Endodermal cell (in vitro differentiated cells): ENCODE results near the gene MYO19. TPM values are rescaled to one million over a fixed set of nuclear protein-coding genes. Genes with fewer than 3 reads are reported as not detected.

Source experiments
- DNase-seq: peaks from one replicate; pipeline ENCODE4 v3.0.0-alpha.2; 2017
- H3K27ac ChIP-seq: 2 replicates; pipeline ENCODE4 v1.5.1; 2013; ENCODE audit warnings: mild to moderate bottlenecking, low read depth, low read length, moderate library complexity
- H3K27me3 ChIP-seq: 2 replicates; pipeline ENCODE4 v1.6.1; 2013; ENCODE audit warnings: mild to moderate bottlenecking, low read length, moderate library complexity; ENCODE audit not compliant: insufficient read depth, control insufficient read depth, poor library complexity, severe bottlenecking
- H3K36me3 ChIP-seq: 2 replicates; pipeline ENCODE4 v1.7.0; 2013; ENCODE audit warnings: mild to moderate bottlenecking, low read length, moderate library complexity; ENCODE audit not compliant: control insufficient read depth, insufficient read depth
- H3K4me1 ChIP-seq: one replicate; pipeline ENCODE4 v1.7.0; 2013; ENCODE audit warnings: low read length; ENCODE audit not compliant: control insufficient read depth, insufficient read depth
- H3K4me3 ChIP-seq: 2 replicates; pipeline ENCODE4 v1.5.1; 2013; ENCODE audit warnings: mild to moderate bottlenecking, low read length, moderate library complexity
- H3K9ac ChIP-seq: 2 replicates; pipeline ENCODE4 v1.6.1; 2013; ENCODE audit warnings: mild to moderate bottlenecking, low read length, moderate library complexity; ENCODE audit not compliant: poor library complexity, severe bottlenecking; ENCODE audit errors: extremely low read depth
- H3K9me3 ChIP-seq: 2 replicates; pipeline ENCODE4 v1.6.1; 2013; ENCODE audit warnings: mild to moderate bottlenecking, low read length, moderate library complexity; ENCODE audit not compliant: control insufficient read depth
- H3K27ac Mint-ChIP-seq: 2 replicates; pipeline ENCODE4 v1.8.0; 2020; ENCODE audit warnings: mixed read lengths
- H3K27me3 Mint-ChIP-seq: 2 replicates; pipeline ENCODE4 v1.8.0; 2021; ENCODE audit warnings: mild to moderate bottlenecking, mixed read lengths; ENCODE audit not compliant: insufficient read depth
- H3K36me3 Mint-ChIP-seq: 2 replicates; pipeline ENCODE4 v1.8.0; 2020; ENCODE audit warnings: low read depth, mixed read lengths
- H3K4me1 Mint-ChIP-seq: 2 replicates; pipeline ENCODE4 v1.8.0; 2020; ENCODE audit warnings: mixed read lengths
- H3K4me3 Mint-ChIP-seq: 2 replicates; pipeline ENCODE4 v1.8.0; 2020; ENCODE audit warnings: mild to moderate bottlenecking, moderate library complexity, mixed read lengths
- H3K9me3 Mint-ChIP-seq: 2 replicates; pipeline ENCODE4 v1.8.0; 2020; ENCODE audit warnings: mild to moderate bottlenecking, mixed read lengths
- WGBS, 2 experiments: methylation state at CpG; one replicate each; pipeline versions ENCODE4 v1.1.5 to v1.1.7; 2013; ENCODE audit warnings: missing lambda C conversion rate in 2 of 2, mixed read lengths in 1 of 2; ENCODE audit not compliant: insufficient coverage in 1 of 2, insufficient read length in 1 of 2; 5-methylcytosine and 5-hydroxymethylcytosine counted together
- total RNA-seq, 2 donors: library from RNA; stranded (reverse); fragmentation: NEBNext Ultra II Directional in 1 of 2; extraction: Animal tissue kit (Norgen Biotek cat#: 25700) in 1 of 2; gene quantifications; 2 replicates in 1 of 2; 3 replicates in 1 of 2; pipeline ENCODE4 v1.2.1, GENCODE V29; 2021
- TF ChIP-seq, protein P1 (sequence below): fragments of 200-600 bp; sonication (generic); conservative IDR thresholded peaks from 2 replicates; pipeline ENCODE4 v1.5.0; 2021; ENCODE audit warnings: antibody characterized with exemption, mild to moderate bottlenecking

MYO19 gene
- total RNA-seq, 2 donors from 2014 or later: 133 to 154 TPM

DNA sequence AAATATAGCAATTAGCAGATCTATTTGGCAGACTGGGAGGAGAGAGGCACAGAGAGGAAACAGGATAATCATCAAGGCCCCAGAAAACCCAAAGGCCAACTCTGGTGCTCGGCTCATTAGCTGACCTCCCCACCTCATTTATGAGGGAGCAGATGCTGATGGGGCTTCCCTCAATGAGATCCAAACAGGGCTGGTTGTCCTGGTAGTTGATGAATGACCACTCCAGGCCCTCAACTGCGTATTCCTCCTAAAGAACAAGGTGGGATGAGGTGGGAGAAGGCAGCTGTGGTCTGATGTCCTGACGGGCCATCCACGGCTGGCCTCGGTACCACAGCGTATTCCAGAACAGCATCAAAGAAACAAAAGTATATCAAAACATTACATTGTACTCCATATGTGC, 27.4 kb downstream of the MYO19 start:
- peak; percentile 28 for DNase-seq
- TF ChIP-seq, protein P1, sequence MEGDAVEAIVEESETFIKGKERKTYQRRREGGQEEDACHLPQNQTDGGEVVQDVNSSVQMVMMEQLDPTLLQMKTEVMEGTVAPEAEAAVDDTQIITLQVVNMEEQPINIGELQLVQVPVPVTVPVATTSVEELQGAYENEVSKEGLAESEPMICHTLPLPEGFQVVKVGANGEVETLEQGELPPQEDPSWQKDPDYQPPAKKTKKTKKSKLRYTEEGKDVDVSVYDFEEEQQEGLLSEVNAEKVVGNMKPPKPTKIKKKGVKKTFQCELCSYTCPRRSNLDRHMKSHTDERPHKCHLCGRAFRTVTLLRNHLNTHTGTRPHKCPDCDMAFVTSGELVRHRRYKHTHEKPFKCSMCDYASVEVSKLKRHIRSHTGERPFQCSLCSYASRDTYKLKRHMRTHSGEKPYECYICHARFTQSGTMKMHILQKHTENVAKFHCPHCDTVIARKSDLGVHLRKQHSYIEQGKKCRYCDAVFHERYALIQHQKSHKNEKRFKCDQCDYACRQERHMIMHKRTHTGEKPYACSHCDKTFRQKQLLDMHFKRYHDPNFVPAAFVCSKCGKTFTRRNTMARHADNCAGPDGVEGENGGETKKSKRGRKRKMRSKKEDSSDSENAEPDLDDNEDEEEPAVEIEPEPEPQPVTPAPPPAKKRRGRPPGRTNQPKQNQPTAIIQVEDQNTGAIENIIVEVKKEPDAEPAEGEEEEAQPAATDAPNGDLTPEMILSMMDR: no peak
- peaks cover 71% of the 10 kb centered on the region for H3K36me3 Mint-ChIP-seq

DNA sequence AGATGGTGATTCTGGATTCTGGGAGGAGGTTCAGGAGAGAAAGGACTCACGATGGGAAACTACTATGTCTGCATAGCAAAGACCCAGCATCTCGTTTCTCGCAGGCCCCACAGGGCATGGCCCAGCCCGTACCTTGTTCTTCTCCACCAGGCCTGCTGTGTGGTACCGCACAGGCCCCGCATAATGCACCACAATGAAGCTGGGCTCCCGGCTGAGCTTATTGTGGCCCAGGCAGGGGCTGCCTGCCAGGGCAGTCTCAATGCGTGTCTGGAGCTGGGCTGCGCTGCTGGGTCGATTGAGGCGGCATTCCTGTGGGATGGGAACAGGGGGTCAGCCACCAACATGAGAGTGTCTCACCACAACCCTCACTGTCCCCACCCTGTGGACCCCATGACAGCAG, 27.8 kb downstream of the MYO19 start:
- H3K4me3 ChIP-seq: no peak overlapping the region
- Mint-ChIP-seq H3K9me3 (no peaks in the 10 kb centered on the region), H3K27ac (no peak overlapping the region), H3K27me3 (no peaks in the 10 kb centered on the region), H3K4me3 (no peak overlapping the region), H3K36me3 (peaks cover 73% of the 10 kb centered on the region), H3K4me1 (no peaks in the 10 kb centered on the region)
- peaks cover 6% of the 10 kb centered on the region for H3K4me1 ChIP-seq
- H3K27me3 ChIP-seq: no peaks in the 10 kb centered on the region
- no peak overlapping the region for H3K27ac ChIP-seq
- peak; percentile 32 for DNase-seq
- TF ChIP-seq, protein P1: no peak
- no peak overlapping the region for H3K9ac ChIP-seq
- H3K36me3 ChIP-seq: peaks cover 97% of the 10 kb centered on the region
- H3K9me3 ChIP-seq: no peaks in the 10 kb centered on the region
- WGBS, 2 experiments: 96% methylated on average over 8 to 11 of the region's 11 CpGs

More for the DNA sequence above, 27.4 kb downstream of the MYO19 start:
- Mint-ChIP-seq H3K27ac (no peak overlapping the region), H3K27me3 (no peaks in the 10 kb centered on the region), H3K9me3 (no peaks in the 10 kb centered on the region), H3K4me3 (no peak overlapping the region), H3K4me1 (no peaks in the 10 kb centered on the region)
- Histone ChIP-seq H3K9ac (no peak overlapping the region), H3K36me3 (peaks cover 94% of the 10 kb centered on the region), H3K27ac (no peak overlapping the region), H3K4me3 (no peak overlapping the region), H3K9me3 (no peaks in the 10 kb centered on the region), H3K4me1 (peaks cover 6% of the 10 kb centered on the region), H3K27me3 (no peaks in the 10 kb centered on the region)
- WGBS, 2 experiments: 83 to 92% methylated on average over 1 to 6 of the region's 6 CpGs

DNA sequence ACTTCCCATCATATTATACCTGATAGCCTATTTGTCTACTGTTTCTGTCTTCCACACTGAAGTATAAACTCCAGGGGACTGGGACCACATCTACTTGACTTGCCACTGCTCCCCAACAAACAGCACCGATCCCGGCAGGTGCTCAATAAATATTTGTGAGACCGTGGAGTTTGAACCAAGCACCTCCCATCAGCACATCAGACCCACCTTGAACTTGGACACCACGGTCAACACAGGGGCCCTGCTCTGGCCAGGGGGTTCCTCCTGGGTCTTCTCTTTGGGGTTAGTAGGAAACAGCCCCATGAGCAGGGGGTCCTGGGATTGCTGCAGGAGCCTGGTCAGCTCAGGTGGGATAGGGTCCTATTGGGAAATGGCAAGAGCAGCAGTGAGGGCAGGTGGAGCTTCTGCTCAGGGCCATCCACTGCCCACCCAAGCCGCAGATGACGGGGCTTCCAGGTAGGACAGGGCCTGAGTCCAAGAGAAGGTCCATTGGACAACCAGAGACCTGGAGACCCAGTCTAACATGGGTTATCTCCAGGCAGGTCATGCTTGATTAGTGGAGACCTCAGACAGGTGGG, 28.3 kb downstream of the MYO19 start:
- peaks cover 72% of the 10 kb centered on the region for H3K36me3 Mint-ChIP-seq
- WGBS, 2 experiments: 85 to 87% methylated on average over 3 to 6 of the region's 6 CpGs

More for the DNA sequence above, 28.3 kb downstream of the MYO19 start:
- Mint-ChIP-seq H3K27ac (no peak overlapping the region), H3K4me3 (no peak overlapping the region), H3K9me3 (no peaks in the 10 kb centered on the region), H3K27me3 (no peaks in the 10 kb centered on the region), H3K4me1 (no peaks in the 10 kb centered on the region)
- peak; percentile 39 for DNase-seq
- no peaks in the 10 kb centered on the region for H3K9me3 ChIP-seq
- H3K4me1 ChIP-seq: peaks cover 6% of the 10 kb centered on the region
- TF ChIP-seq, protein P1: no peak
- no peak overlapping the region for H3K9ac ChIP-seq
- H3K4me3 ChIP-seq: no peak overlapping the region
- H3K27ac ChIP-seq: no peak overlapping the region
- peaks cover 94% of the 10 kb centered on the region for H3K36me3 ChIP-seq
- H3K27me3 ChIP-seq: no peaks in the 10 kb centered on the region
